Uterus (tissue), 2 donors: ENCODE results near the gene SORCS3.

ENCODE experiments used
- CTCF ChIP-seq, 4 experiments: fragments of 200-600 bp in 2 of 4; fragments of 450-650 bp in 2 of 4; sonication (generic) in 2 of 4; IDR thresholded peaks; one replicate each; pipeline ENCODE4 v1.5.1; 2016 to 2019; ENCODE audit warnings: antibody characterized with exemption in 4 of 4, mild to moderate bottlenecking in 2 of 4, moderate library complexity in 1 of 4
- POLR2A ChIP-seq, 2 donors: fragments of 450-650 bp; IDR thresholded peaks; one replicate each; pipeline ENCODE4 v1.6.1; 2016; ENCODE audit warnings: antibody characterized with exemption in 2 of 2, mild to moderate bottlenecking in 1 of 2, moderate library complexity in 1 of 2

GRCh38 chr10:104676874-104677273 lies 35.8 kb downstream of the SORCS3 start:
- TF ChIP-seq CTCF (IDR thresholded peaks at IDR 0.05) (no peak), POLR2A (IDR thresholded peaks at IDR 0.05) (no peak)
